GM12891 (cell line): ENCODE measurements around the gene PDLIM3.

Experiments
- PAX5 ChIP-seq: IDR thresholded peaks from 2 replicates; pipeline ENCODE4 v1.6.1; 2011; ENCODE audit warnings: low read length, moderate library complexity, mild to moderate bottlenecking; ENCODE audit not compliant: insufficient read depth, severe bottlenecking
- POLR2A ChIP-seq: IDR thresholded peaks from 2 replicates; pipeline ENCODE4 v1.6.1; 2011; ENCODE audit warnings: low read depth, low read length, control low read depth

GRCh38 chr4:185532795-185533324 lies 2.4 kb downstream of the PDLIM3 start:
- TF ChIP-seq POLR2A (no peak), PAX5 (no peak)
